ENCODE data around the gene CASP8AP2.

GRCh38 chr6:89836639-89837222 lies 7.1 kb downstream of the CASP8AP2 start:
- TF ChIP-seq, protein P1, sequence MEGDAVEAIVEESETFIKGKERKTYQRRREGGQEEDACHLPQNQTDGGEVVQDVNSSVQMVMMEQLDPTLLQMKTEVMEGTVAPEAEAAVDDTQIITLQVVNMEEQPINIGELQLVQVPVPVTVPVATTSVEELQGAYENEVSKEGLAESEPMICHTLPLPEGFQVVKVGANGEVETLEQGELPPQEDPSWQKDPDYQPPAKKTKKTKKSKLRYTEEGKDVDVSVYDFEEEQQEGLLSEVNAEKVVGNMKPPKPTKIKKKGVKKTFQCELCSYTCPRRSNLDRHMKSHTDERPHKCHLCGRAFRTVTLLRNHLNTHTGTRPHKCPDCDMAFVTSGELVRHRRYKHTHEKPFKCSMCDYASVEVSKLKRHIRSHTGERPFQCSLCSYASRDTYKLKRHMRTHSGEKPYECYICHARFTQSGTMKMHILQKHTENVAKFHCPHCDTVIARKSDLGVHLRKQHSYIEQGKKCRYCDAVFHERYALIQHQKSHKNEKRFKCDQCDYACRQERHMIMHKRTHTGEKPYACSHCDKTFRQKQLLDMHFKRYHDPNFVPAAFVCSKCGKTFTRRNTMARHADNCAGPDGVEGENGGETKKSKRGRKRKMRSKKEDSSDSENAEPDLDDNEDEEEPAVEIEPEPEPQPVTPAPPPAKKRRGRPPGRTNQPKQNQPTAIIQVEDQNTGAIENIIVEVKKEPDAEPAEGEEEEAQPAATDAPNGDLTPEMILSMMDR (IDR thresholded peaks at IDR 0.05) = no peak
- TF ChIP-seq POLR2A (IDR thresholded peaks at IDR 0.05) (no peak), POLR2AphosphoS5 (IDR thresholded peaks at IDR 0.05; ENCODE audit: insufficient read depth in 1 of 2, low read depth in 1 of 2) (no peak)

Data from vagina (tissue), 2 donors.